NCI-H146 (cell line): ENCODE results near the gene DRC7.

Source experiments
- DNase-seq: peaks from one replicate; lab custom pipeline; 2025; lab: John Stamatoyannopoulos, UW

DRC7 gene, protein sequence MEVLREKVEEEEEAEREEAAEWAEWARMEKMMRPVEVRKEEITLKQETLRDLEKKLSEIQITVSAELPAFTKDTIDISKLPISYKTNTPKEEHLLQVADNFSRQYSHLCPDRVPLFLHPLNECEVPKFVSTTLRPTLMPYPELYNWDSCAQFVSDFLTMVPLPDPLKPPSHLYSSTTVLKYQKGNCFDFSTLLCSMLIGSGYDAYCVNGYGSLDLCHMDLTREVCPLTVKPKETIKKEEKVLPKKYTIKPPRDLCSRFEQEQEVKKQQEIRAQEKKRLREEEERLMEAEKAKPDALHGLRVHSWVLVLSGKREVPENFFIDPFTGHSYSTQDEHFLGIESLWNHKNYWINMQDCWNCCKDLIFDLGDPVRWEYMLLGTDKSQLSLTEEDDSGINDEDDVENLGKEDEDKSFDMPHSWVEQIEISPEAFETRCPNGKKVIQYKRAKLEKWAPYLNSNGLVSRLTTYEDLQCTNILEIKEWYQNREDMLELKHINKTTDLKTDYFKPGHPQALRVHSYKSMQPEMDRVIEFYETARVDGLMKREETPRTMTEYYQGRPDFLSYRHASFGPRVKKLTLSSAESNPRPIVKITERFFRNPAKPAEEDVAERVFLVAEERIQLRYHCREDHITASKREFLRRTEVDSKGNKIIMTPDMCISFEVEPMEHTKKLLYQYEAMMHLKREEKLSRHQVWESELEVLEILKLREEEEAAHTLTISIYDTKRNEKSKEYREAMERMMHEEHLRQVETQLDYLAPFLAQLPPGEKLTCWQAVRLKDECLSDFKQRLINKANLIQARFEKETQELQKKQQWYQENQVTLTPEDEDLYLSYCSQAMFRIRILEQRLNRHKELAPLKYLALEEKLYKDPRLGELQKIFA

GRCh38 chr16:57694725-57695679 lies at the start of gene DRC7:
Gene DRC7, plus strand, starts transcription at chr16:57694806. Its CDS starts 3,144 bp downstream, at chr16:57697950.
- peak; percentile 53 for DNase-seq

GRCh38 chr16:57645169-57645568 lies 49.4 kb upstream of the DRC7 start:
- no peak for DNase-seq

DNA sequence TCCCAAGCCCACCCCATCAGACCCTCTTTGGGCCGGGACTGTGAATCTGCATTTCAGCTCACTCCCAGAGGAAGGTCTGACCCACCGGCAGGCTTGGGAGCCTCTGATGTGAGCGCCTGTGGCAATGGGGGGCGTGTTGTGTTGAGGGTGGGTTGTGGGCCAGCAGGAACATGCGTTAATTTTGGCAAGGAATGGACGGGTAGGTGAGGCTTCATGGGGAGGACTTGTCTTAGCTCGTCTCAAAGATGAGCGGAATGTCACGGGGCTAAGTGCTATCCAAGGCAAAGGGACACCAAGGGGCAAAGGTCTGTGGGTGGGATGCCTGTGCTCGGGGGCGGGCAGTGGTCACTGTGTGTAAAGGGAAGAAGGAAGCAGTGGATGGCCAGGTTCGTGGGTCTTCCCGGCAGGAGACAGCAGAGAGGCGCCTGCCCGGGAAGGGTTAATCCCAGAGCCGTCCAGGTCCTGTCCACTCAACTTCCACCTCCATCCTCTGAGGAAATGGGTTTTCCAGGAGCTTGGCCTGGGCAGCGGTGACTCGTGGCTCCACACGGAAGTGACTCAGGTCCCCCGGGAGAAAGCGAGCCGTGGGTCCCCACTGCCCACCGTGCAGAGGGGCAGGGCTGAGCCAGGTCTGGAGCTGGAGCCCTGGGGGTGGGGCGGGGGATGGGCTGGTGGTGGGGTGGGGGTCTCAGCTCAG lies 48.8 kb upstream of the DRC7 start:
- no peak for DNase-seq

GRCh38 chr16:57646388-57647039 lies 48.1 kb upstream of the DRC7 start:
- DNase-seq, result no peak

DNA sequence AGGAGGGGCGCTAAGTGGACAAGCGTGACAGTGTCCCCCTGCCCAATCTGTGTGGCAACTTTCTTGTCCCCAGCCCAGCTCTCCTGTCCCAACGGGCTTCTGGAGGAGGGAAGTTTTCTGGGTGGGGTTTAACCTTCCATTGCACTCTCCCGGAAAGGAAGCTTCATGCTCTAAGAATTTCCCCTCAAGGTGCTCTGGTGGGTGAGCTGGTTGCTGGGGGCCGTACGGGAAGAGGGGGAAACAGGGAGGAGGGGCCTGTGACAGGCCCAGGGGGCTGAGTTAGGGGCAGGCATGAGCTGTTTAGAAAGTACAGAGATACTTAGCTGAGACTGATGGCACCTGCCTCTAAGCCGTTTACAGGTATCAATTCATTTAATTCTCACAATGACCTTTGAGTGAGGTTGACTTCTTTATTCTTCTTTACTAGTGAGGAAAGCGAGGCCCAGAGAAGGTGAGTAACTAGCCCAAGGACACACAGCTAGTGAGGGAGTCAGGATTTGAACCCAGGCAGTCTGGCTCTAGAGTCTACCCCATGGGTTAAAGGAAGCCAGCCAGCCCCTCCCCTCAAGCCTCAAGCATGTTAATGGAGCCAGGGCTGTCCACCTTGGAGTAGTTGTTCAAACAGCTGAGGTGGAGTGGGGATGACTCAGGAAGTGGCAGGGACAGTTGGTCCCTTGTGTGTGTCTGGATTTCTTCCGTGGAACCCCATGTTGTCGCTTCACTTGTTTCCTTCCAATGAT lies 47.3 kb upstream of the DRC7 start:
- no peak for DNase-seq

DNA sequence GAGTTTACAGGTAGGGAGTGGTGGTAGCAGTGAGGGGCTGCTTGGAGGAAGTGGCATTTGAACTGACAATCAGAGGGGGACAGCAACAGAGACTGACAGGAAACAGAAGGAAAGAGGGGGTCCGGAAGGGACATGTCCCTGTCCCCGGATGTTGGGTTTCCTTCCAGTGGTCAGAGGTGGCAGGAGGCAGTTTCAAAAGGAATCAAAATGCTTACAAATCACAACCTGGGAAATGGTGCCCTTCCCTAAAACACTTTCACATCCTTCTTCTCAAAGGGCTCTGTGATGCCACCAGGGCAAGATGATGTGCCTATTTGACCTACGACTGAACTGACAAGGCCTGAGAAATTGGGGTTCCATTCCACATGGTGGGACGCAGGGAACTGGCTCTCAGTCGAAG lies 46.5 kb upstream of the DRC7 start:
- no peak for DNase-seq

DNA sequence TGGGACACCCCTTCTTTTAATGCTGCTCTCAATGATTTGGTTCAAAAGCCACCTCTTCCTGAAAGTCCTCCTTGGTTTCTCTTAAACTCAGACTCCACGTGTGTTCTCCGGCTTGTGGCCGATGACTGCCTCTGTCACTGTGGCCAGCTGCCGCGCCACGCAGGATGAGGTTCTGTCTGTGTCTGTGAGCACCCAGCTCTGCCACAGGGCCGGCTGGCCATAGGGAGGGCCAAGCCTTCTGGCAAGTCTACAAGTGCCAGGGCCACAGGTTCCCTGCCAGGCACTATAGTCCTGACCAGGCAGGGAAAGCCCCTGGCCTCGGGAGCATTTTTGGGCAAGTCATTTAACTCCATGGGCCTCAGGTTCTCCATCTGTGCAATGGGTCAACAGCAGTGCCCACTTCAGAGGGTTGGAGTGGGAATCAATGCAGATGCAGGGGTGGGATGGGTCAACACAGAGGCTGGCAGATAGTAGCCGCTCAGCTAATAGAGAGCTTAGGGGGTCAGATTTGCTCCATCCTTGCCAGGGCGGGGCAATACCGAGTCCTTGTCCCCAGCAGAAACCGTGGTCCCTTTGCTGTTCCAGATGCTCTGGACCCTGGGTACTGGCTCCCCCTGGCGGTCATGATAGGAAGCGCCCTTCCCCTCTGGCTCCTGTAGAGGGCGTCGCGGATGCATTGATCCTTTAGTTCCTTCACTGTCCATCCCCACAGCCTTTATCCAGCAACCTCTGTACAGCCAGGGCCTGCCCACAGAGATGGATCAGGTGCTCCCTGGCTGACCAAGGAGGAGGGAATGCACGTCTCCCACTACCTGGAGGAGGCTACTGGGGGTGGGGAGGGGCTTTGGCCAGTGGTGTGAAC lies 45.8 kb upstream of the DRC7 start:
- DNase-seq, result peak; percentile 51

- DNase-seq, result no peak
Observed at GRCh38 chr16:57649443-57649751, 45.2 kb upstream of the DRC7 start.

DNA sequence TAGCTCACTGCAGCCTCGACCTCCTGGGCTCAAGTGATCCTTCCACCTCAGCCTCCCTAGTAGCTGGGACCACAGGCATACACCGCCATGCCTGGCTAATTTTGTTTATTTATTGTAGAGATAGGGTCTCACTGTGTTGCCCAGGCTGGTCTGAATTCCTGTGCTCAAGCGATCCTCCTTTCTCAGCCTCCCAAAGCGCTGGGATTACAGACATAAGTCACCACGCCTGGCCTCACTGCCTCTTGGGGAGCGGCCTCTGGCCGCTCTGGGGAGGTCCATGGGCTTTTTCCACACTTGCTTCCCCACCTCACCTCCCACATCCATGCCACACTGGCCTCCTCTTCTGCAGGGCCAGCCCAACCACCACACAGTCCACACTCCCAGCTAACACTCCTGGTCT lies 44.8 kb upstream of the DRC7 start:
- no peak for DNase-seq

DNA sequence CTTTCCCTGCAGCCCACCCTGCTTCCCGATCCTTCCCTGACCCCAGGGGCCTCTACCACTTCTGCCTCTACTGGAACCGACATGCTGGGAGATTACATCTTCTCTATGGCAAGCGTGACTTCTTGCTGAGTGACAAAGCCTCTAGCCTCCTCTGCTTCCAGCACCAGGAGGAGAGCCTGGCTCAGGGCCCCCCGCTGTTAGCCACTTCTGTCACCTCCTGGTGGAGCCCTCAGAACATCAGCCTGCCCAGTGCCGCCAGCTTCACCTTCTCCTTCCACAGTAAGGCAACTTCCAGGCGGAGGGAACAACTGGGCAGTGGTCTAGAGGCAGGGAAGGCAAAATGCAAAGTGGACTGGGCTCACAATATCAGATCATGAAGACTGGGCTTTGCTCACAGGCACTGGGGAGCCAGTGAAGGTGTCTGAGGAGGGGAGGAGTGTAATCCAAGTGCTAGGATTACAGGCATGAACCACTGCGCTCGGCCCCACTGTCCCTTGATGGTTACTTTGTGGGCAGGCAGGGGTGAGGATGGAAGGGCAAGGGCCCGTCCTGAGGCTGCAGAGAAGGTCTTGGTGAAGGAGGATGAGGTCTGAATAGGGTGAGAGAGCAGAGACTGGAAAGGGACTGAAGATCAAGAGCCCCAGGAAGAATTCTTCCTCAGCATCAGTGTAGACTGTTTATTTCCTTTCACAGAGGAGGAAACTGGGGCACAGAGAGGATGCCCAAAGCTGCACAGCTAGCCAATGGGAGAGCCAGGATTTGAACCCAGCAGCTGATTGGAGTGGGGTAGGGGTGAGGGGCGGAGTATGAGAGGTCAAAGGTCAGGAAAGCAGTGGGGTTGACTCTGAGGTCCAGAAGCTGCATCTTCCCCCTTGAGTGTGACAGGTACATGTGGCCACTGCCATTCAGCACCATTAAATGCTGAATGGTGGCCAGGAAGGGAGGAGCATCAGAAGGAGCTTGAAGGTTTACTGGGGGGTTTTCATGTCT lies 43.0 kb upstream of the DRC7 start:
- no peak for DNase-seq

DNA sequence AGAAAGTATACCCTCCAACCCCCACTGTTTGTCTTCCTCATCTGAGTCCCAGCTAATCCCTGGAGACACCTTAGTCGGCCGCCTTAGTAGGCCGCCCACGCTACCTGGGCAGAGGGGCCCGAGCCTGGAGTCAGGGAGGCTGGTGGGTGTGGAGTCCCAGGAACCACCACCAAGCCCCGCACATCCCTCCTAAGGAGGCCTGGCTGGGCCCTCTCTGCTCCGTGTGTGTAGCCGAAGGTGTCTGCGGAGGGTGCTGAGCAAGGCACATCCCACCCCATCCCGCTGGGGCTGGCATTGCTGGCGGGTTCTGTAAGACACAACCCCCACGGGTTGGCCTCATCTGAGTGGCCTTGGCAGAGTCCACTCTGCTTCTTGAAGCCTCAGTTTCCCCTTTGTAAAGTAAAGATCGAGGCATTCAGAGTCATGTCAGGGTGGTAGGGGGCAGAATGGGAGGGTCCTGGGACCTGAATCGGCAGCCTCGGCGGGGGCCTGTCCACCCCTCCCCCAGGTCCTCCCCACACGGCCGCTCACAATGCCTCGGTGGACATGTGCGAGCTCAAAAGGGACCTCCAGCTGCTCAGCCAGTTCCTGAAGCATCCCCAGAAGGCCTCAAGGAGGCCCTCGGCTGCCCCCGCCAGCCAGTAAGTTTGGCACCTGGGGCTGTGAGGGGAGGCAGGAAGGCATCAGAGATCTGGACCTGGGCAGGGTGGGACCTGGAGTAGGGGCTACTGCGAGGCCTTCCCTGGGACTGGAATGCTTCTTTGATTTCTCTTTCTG lies 41.7 kb upstream of the DRC7 start:
- no peak for DNase-seq

DNA sequence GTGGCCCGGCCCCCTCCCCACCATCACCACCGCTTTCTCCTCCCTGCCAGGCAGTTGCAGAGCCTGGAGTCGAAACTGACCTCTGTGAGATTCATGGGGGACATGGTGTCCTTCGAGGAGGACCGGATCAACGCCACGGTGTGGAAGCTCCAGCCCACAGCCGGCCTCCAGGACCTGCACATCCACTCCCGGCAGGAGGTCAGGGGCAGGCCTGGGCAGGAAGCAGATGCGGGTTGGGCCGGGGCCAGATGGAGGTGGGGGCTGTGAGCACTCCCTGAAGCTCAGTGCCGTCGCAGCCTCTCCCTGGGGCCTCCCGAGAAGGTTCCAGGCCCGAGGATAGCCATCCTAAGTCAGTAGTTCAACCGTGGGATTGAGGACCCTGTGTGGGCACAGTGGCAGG lies 40.7 kb upstream of the DRC7 start:
- DNase-seq, result no peak

GRCh38 chr16:57656342-57656955 lies 38.2 kb upstream of the DRC7 start:
- no peak for DNase-seq

DNA sequence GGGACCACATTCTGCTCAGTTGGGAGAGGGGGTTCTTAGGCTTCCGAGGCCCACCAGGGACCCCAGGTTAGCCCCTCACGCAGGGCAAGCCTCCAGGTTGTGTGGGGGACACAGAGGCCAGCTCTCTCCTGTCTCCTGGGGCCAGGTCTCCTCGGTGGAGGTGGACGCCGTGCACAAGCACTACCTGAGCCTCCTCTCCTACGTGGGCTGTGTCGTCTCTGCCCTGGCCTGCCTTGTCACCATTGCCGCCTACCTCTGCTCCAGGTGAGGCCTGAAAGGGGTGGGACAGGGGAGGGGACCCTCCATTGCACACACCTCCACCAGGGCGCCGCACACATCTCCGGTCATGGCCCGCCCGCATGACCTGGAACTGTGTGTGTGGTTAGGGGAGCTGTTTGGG lies 37.4 kb upstream of the DRC7 start:
- no peak for DNase-seq

DNA sequence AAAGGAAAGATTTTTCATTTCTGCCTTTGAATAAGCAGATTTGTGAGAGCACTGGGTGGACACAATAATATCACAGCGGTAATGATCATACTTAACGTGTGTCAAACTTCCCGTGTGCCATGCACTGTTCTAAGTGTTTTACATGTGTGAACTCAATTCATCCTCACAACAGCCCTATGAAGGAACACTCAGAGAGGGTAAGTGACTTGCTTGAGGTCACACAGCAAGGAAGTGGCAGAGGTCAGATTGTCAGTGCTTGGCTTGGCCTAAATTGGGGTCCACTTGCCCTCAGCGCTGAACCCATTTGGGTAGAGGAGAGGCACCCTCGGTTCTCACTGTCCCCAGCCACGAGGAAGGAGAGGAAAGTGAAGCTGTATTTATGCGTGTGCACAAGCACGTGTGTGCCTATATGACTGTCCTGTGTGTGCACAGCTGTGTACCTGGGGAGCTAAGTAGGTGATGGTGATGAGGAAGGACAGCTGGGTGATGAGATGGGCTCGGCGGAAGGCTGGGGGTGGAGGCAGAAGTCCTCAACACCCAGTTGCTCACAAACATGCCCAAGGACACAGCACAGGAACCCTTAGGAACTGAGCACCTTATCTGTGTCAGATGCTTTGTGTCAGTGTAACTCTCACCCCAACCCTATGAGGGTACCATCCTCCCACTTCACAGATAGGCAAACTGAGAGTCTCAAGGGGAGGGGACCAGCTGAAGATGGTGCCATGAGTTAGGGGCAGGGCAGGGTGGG lies 36.3 kb upstream of the DRC7 start:
- DNase-seq, result no peak
